Activated CD4-positive, alpha-beta T cell treated with anti-CD3 and anti-CD28 coated beads, Interleukin-2, amount 10 ng/mL, durations not matched to agents 24 days and 14 days (primary cell): Measurements from ENCODE around the gene BUB1B. TPM values are rescaled to one million over a fixed set of nuclear protein-coding genes. Genes with fewer than 3 reads are reported as not detected.
A peak's percentile ranks its signal among the peaks of the same experiment; 100 is the strongest.

Experiments used
- DNase-seq: peaks from one replicate; pipeline ENCODE4 v3.0.0; 2022
- H3K27ac Mint-ChIP-seq: one replicate; pipeline ENCODE4 v1.8.0; 2022; ENCODE audit warnings: mild to moderate bottlenecking, mixed read lengths
- H3K27me3 Mint-ChIP-seq: one replicate; pipeline ENCODE4 v1.8.0; 2022; ENCODE audit warnings: mixed read lengths
- H3K36me3 Mint-ChIP-seq: one replicate; pipeline ENCODE4 v1.8.0; 2022; ENCODE audit warnings: low read depth, mild to moderate bottlenecking, mixed read lengths
- H3K4me1 Mint-ChIP-seq: one replicate; pipeline ENCODE4 v1.8.0; 2021; ENCODE audit warnings: mixed read lengths
- H3K4me3 Mint-ChIP-seq: one replicate; pipeline ENCODE4 v1.8.0; 2022; ENCODE audit warnings: mild to moderate bottlenecking, moderate library complexity, mixed read lengths
- H3K9me3 Mint-ChIP-seq: one replicate; pipeline ENCODE4 v1.8.0; 2021; ENCODE audit warnings: mixed read lengths
- intact Hi-C: fragments of 100-400 bp; cut with micrococcal nuclease; formaldehyde crosslinking; loops from one replicate; pipeline ENCODE4 v1.15.1; 2023
- total RNA-seq: library from RNA; stranded (reverse); gene quantifications from 2 replicates; pipeline ENCODE4 v1.2.3, GENCODE V29; 2022

BUB1B gene
- total RNA-seq, 1 donor from 2014 or later, result 69.3 TPM

DNA sequence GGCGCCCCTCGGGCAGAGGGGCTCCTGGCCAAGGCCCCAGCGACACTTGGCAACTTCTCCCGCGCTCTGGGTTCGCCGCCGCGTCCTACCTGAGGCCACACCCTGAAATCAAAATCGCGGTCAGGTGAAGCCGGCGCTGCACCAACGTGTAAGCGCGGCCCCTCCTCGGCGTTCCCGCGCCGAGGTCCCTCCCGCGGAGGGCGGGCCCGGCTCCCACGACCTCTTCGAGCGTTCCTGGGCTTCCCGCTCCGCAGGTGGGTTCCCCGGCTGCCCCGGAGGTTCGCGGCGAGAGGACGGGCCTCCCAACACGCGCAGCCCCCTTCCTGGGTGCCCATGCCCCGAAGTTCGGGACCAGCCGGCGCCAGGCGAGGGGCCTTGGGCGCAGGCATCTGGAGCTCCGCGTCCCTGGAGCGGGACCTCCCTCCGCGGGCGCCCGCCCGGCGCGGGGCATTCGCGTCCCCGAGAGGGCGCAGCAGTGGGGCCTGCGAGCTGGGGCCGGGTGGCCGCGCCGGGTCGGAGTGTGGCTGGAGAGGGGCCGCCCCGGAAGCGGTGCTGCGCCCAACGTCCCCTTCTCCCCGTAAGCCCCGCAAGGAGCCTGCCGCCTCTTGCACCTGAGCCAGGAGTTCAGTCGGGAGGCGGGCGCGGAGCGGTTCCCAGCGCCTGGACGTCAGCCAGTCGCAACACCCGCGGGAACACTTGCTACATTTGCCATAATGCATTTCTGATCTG, 91.7 kb downstream of the BUB1B start:
- Mint-ChIP-seq H3K36me3 (no peaks in the 10 kb centered on the region), H3K27me3 (peaks cover 38% of the 10 kb centered on the region), H3K27ac (no peak overlapping the region), H3K4me1 (peaks cover 7% of the 10 kb centered on the region), H3K4me3 (peak overlapping the region; percentile 82), H3K9me3 (no peaks in the 10 kb centered on the region)
- intact Hi-C loops, result no loop called here
- peak; percentile 70 for DNase-seq

GRCh38 chr15:40253167-40253790, 92.4 kb downstream of the BUB1B start:
- Mint-ChIP-seq H3K36me3 (no peaks in the 10 kb centered on the region), H3K4me1 (peaks cover 7% of the 10 kb centered on the region), H3K9me3 (no peaks in the 10 kb centered on the region), H3K4me3 (peak overlapping the region; percentile 82), H3K27me3 (peaks cover 38% of the 10 kb centered on the region), H3K27ac (no peak overlapping the region)
- intact Hi-C loops, result no loop called here
- no peak for DNase-seq

GRCh38 chr15:40254452-40254851, 93.6 kb downstream of the BUB1B start:
- intact Hi-C loops, result no loop called here
- peaks cover 40% of the 10 kb centered on the region for H3K27me3 Mint-ChIP-seq
- H3K4me1 Mint-ChIP-seq, result peaks cover 7% of the 10 kb centered on the region
- DNase-seq, result no peak
- H3K9me3 Mint-ChIP-seq, result no peaks in the 10 kb centered on the region
- no peak overlapping the region for H3K27ac Mint-ChIP-seq
- no peaks in the 10 kb centered on the region for H3K36me3 Mint-ChIP-seq
- H3K4me3 Mint-ChIP-seq, result no peak overlapping the region

GRCh38 chr15:40255033-40255432, 94.2 kb downstream of the BUB1B start:
- no peak overlapping the region for H3K27ac Mint-ChIP-seq
- no peak for DNase-seq
- intact Hi-C loops, result no loop called here
- H3K4me3 Mint-ChIP-seq, result no peak overlapping the region
- H3K27me3 Mint-ChIP-seq, result peaks cover 37% of the 10 kb centered on the region
- no peaks in the 10 kb centered on the region for H3K9me3 Mint-ChIP-seq
- peaks cover 7% of the 10 kb centered on the region for H3K4me1 Mint-ChIP-seq
- H3K36me3 Mint-ChIP-seq, result no peaks in the 10 kb centered on the region

GRCh38 chr15:40256638-40257235, 95.9 kb downstream of the BUB1B start:
- no peak overlapping the region for H3K27ac Mint-ChIP-seq
- H3K4me3 Mint-ChIP-seq, result no peak overlapping the region
- no peak for DNase-seq
- peaks cover 7% of the 10 kb centered on the region for H3K4me1 Mint-ChIP-seq
- H3K27me3 Mint-ChIP-seq, result peaks cover 28% of the 10 kb centered on the region
- H3K9me3 Mint-ChIP-seq, result no peaks in the 10 kb centered on the region
- no peaks in the 10 kb centered on the region for H3K36me3 Mint-ChIP-seq
- intact Hi-C loops, result no loop called here

GRCh38 chr15:40257656-40258450, 97.0 kb downstream of the BUB1B start:
- Mint-ChIP-seq H3K36me3 (no peaks in the 10 kb centered on the region), H3K9me3 (no peaks in the 10 kb centered on the region), H3K27ac (no peak overlapping the region), H3K4me3 (no peak overlapping the region), H3K27me3 (peaks cover 33% of the 10 kb centered on the region), H3K4me1 (peaks cover 7% of the 10 kb centered on the region)
- DNase-seq, result no peak
- intact Hi-C loops, result no loop called here

DNA sequence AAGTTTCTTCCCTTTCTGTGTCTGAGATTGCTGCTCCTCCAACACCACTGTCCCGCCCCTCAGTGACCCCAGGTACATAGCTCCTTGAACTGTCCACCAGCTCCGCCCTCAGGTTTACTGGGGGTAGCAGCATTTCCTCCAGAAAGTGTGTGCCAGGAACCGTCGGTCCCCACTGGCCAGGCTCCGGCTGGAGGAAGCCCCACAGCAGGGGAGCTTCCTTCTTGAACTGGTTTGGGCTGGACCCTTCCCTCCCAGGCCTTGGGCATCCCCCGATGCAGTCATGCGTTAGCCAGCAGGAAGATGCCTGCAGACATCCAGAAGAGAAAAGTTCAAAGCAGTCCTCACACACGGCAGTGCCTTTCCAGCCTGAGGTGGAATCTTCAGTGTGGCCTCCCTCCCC, 97.7 kb downstream of the BUB1B start:
- intact Hi-C loops, result no loop called here
- Mint-ChIP-seq H3K4me3 (no peak overlapping the region), H3K36me3 (no peaks in the 10 kb centered on the region), H3K9me3 (no peaks in the 10 kb centered on the region), H3K27me3 (peaks cover 32% of the 10 kb centered on the region), H3K4me1 (peaks cover 2% of the 10 kb centered on the region), H3K27ac (no peak overlapping the region)
- no peak for DNase-seq

- H3K9me3 Mint-ChIP-seq, result no peaks in the 10 kb centered on the region
- peaks cover 27% of the 10 kb centered on the region for H3K27me3 Mint-ChIP-seq
- no peak for DNase-seq
- no peaks in the 10 kb centered on the region for H3K4me1 Mint-ChIP-seq
- H3K36me3 Mint-ChIP-seq, result no peaks in the 10 kb centered on the region
- H3K4me3 Mint-ChIP-seq, result no peak overlapping the region
- no peak overlapping the region for H3K27ac Mint-ChIP-seq
- intact Hi-C loops, result no loop called here
Observed at GRCh38 chr15:40259021-40259420, 98.2 kb downstream of the BUB1B start.

- intact Hi-C loops, result no loop called here
- Mint-ChIP-seq H3K36me3 (no peaks in the 10 kb centered on the region), H3K4me3 (no peak overlapping the region), H3K27ac (no peak overlapping the region), H3K9me3 (no peaks in the 10 kb centered on the region), H3K4me1 (no peaks in the 10 kb centered on the region), H3K27me3 (peaks cover 19% of the 10 kb centered on the region)
- DNase-seq, result no peak
Observed at GRCh38 chr15:40263024-40263754, 102.3 kb downstream of the BUB1B start.

GRCh38 chr15:40264321-40265153, 103.7 kb downstream of the BUB1B start:
- Mint-ChIP-seq H3K27ac (no peak overlapping the region), H3K36me3 (no peaks in the 10 kb centered on the region), H3K9me3 (no peaks in the 10 kb centered on the region), H3K4me1 (no peaks in the 10 kb centered on the region), H3K4me3 (no peak overlapping the region), H3K27me3 (peaks cover 17% of the 10 kb centered on the region)
- intact Hi-C loops, result no loop called here
- no peak for DNase-seq

DNA sequence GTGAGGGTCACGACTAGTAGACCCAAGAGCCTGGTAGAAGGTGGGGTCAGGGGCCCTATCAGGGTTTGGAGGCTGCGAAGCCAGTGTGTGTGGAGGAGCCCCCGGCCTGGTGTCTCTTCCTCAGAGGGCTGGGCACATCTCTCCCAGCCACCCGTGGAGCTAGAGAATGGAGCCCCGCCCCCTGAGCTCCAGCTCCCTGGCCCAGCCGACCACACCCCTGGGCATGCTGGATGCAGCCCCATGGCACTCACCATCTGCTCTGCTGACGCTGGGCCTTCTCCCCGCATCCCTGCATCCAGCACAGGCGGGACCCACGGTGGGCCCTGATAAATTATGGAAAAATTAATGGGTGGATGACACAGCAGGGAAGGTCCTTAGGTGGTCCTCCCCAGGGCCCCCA, 104.5 kb downstream of the BUB1B start:
- H3K4me3 Mint-ChIP-seq, result no peak overlapping the region
- peaks cover 17% of the 10 kb centered on the region for H3K27me3 Mint-ChIP-seq
- no peak for DNase-seq
- no peaks in the 10 kb centered on the region for H3K4me1 Mint-ChIP-seq
- no peaks in the 10 kb centered on the region for H3K9me3 Mint-ChIP-seq
- intact Hi-C loops, result no loop called here
- H3K36me3 Mint-ChIP-seq, result no peaks in the 10 kb centered on the region
- no peak overlapping the region for H3K27ac Mint-ChIP-seq

GRCh38 chr15:40265875-40266274, 105.0 kb downstream of the BUB1B start:
- Mint-ChIP-seq H3K36me3 (no peaks in the 10 kb centered on the region), H3K27me3 (peaks cover 17% of the 10 kb centered on the region), H3K27ac (no peak overlapping the region), H3K9me3 (no peaks in the 10 kb centered on the region), H3K4me1 (no peaks in the 10 kb centered on the region), H3K4me3 (no peak overlapping the region)
- no peak for DNase-seq
- intact Hi-C loops, result no loop called here

DNA sequence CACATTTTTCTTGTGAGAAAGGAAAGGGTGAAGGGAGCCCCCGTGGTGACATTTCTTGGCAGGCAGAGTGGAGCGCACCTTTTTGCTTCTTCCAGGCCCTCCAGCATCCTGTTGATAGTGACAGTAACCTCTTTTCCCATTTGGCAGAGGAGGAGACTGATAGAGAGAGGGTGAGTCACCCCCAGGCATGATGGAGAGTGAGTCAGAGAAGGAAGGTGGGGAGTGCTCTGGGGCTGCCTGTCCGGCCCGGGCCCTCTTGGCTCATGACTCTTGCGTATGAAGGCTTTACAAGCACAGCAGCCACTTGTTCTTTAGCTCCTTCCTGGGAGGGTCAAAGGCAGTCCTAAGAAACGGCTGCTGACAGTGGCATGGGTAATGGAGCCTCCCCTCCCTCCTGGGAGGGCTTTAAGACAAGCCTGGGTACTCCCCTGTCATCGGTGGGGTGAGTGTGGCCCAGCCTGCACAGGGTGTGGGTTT, 106.0 kb downstream of the BUB1B start:
- Mint-ChIP-seq H3K36me3 (no peaks in the 10 kb centered on the region), H3K27me3 (peaks cover 14% of the 10 kb centered on the region), H3K9me3 (no peaks in the 10 kb centered on the region), H3K4me1 (no peaks in the 10 kb centered on the region), H3K27ac (no peak overlapping the region), H3K4me3 (no peak overlapping the region)
- intact Hi-C loops, result no loop called here
- no peak for DNase-seq
